Activated CD8-positive, alpha-beta memory T cell treated with anti-CD3 and anti-CD28 coated beads for 1 hour (primary cell): ENCODE data around the gene ANKS1B.

Experiments
- DNase-seq, 2 donors: peaks; one replicate each; pipeline ENCODE4 v3.0.0-alpha.2; 2020; ENCODE audit warnings: low read depth in 1 of 2; ENCODE audit errors: extremely low read depth in 1 of 2

ANKS1B gene

GRCh38 chr12:99142651-99143050 lies 842.1 kb downstream of the ANKS1B start:
- DNase-seq, result no peak

- DNase-seq, result no peak
Measured at GRCh38 chr12:99140017-99140720, 844.6 kb downstream of the ANKS1B start.

- DNase-seq, result no peak
Measured at GRCh38 chr12:99138393-99138792, 846.3 kb downstream of the ANKS1B start.

- DNase-seq, result no peak
Measured at GRCh38 chr12:99137124-99137855, 847.4 kb downstream of the ANKS1B start.

GRCh38 chr12:99136516-99136915 lies 848.2 kb downstream of the ANKS1B start:
- no peak for DNase-seq

- DNase-seq, result no peak
Measured at GRCh38 chr12:99135376-99135775, 849.4 kb downstream of the ANKS1B start.

- no peak for DNase-seq
Measured at GRCh38 chr12:99133401-99133800, 851.3 kb downstream of the ANKS1B start.

- DNase-seq, result no peak
Measured at GRCh38 chr12:99131751-99132199, 853.0 kb downstream of the ANKS1B start.

GRCh38 chr12:99130808-99131553 lies 853.8 kb downstream of the ANKS1B start:
- DNase-seq, result no peak

- no peak for DNase-seq
Measured at GRCh38 chr12:99128246-99128802, 856.4 kb downstream of the ANKS1B start.

- DNase-seq, result no peak
Measured at GRCh38 chr12:99122959-99123358, 861.8 kb downstream of the ANKS1B start.

- no peak for DNase-seq
Measured at GRCh38 chr12:99122496-99122895, 862.2 kb downstream of the ANKS1B start.

GRCh38 chr12:99121546-99121945 lies 863.2 kb downstream of the ANKS1B start:
- DNase-seq, result no peak

- no peak for DNase-seq
Measured at GRCh38 chr12:99119943-99120342, 864.8 kb downstream of the ANKS1B start.

GRCh38 chr12:99119449-99119848 lies 865.3 kb downstream of the ANKS1B start:
- DNase-seq, result no peak

GRCh38 chr12:99111600-99111999 lies 873.1 kb downstream of the ANKS1B start:
- no peak for DNase-seq

- no peak for DNase-seq
Measured at GRCh38 chr12:99110868-99111267, 873.9 kb downstream of the ANKS1B start.

GRCh38 chr12:99110212-99110611 lies 874.5 kb downstream of the ANKS1B start:
- no peak for DNase-seq

GRCh38 chr12:99108924-99109323 lies 875.8 kb downstream of the ANKS1B start:
- DNase-seq, result no peak

GRCh38 chr12:99099786-99100185 lies 885.0 kb downstream of the ANKS1B start:
- no peak for DNase-seq

- DNase-seq, result no peak
Measured at GRCh38 chr12:99097171-99097570, 887.6 kb downstream of the ANKS1B start.
